ENCODE results near the gene WDR70. TPM values are rescaled to one million over a fixed set of nuclear protein-coding genes. Genes with fewer than 3 reads are reported as not detected.

The WDR70 gene
- total RNA-seq, 4 donors from 2014 or later: 30.3 to 33.6 (median 32.6) TPM

DNA sequence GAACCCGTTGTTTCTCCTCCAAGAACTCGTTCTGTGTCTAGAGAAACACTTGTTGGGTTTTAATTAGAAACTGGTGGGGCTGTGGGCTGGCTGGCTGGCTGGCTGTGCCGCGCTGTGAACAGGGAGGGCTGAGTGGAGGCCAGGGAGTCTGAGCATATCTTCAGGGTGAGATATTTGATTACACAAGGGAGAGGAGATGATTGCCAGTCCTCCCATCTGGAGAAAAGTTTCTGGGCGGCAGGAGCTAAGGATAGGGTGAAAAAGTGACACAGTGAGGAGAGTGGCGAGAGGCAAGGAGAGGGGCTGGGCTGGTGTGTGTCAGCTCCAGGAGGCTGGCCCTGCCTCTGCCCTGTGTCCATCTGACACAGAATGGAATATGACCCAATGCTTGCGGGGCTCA is 397.7 kb downstream of the WDR70 start:
- TF ChIP-seq, protein P1, sequence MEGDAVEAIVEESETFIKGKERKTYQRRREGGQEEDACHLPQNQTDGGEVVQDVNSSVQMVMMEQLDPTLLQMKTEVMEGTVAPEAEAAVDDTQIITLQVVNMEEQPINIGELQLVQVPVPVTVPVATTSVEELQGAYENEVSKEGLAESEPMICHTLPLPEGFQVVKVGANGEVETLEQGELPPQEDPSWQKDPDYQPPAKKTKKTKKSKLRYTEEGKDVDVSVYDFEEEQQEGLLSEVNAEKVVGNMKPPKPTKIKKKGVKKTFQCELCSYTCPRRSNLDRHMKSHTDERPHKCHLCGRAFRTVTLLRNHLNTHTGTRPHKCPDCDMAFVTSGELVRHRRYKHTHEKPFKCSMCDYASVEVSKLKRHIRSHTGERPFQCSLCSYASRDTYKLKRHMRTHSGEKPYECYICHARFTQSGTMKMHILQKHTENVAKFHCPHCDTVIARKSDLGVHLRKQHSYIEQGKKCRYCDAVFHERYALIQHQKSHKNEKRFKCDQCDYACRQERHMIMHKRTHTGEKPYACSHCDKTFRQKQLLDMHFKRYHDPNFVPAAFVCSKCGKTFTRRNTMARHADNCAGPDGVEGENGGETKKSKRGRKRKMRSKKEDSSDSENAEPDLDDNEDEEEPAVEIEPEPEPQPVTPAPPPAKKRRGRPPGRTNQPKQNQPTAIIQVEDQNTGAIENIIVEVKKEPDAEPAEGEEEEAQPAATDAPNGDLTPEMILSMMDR (IDR thresholded peaks at IDR 0.05; ENCODE audit: low read depth): no peak

DNA sequence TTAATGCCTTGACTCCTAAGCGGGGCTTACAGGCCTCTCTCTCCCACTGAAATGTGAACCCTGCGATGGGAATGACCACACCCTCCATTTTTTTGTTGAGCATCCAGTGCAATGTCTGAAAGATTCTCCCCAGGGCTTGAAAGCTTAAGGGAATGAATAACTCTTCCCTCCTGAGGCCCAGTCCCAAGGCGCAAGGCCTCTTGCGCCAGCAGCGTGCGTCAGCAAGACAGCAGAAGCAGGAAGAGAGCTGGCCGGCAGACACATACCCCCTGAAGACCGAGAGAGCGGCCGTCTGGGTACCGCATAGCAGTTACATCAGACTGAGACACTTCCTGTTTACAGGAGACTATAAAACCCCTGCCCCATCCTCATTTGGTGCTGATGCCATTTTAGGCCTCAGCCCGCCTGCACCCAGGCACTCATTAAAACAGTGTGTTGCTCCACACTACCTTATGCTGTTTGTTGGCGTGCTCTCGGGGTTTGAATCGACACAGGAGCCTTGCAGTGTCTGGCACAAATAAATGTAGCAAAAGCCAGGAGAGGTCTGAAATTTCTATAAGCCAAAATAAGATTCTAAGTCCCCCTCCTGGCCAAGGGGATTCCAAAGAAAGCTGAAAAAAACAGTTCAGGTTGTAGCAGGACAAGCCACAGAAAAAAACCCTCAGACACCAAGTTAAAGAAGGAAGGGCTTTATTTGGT is 398.5 kb downstream of the WDR70 start:
- TF ChIP-seq, protein P1 (IDR thresholded peaks at IDR 0.05; ENCODE audit: low read depth): no peak

DNA sequence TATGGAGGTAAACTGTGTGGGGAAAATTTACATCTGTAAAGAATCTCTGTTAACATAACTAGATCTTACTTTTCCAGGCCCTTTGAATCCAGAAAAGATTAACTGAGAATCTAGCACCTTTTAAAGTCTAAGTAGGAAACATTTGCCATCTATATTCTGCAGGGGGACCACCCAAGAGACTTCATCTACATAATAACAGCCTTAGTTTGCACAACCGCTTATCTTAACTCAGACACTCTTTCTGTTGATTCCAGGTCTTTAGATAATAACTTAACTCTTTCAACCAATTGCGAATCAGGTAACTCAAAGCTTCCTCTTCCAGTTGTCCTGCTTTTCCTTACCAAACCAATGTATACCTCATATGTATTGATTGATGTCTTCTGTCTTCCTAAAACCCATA is 407.3 kb downstream of the WDR70 start:
- TF ChIP-seq, protein P1 (IDR thresholded peaks at IDR 0.05; ENCODE audit: low read depth): no peak

DNA sequence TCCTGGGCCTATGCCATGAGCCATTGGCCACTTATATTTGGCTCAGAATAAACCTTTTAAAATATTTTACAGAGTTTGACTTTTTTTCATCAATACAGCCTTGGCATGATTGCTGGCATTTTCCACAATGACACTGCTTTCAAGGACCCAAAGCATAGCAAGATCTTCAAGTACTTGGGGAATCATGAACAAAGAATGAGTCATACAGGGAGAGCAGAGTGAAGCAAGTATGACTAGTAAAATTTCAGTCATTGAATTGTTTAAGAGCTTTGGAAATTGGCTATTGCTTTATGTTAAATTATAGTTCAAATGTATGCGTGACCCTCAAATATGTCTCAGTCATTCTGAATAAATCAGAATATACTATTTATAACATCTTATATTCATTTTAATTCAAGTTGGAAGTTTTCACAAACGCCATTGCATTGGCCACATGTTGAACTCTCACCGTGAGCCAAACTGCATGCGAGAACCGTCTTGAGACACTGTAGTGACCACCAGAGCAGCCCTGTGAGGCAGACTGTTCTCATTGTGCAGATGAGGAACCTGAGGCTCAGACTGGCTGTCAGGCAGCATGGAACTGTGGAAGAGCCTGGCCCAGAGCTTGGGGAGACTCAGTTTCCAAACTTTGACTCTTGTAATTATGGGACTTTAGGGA is 407.9 kb downstream of the WDR70 start:
- TF ChIP-seq, protein P1 (IDR thresholded peaks at IDR 0.05; ENCODE audit: low read depth): no peak

DNA sequence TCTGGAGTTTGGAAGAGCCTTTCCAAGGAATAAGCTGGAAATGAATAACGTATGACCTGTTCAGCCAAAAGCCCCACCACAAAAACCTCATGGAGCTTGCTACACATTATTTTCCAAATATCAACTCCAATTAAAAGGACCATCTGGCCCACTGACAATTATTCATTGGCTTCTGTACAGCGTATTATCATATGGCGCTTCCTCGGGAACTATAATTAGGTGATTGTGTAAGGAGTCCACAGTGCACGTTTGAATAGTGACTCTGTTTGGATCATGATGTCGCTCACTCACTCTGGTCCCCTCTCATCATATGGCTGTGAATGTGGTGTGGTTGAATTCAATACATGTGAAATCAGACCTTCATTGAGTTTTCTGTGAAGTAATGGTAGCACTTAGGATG is 408.6 kb downstream of the WDR70 start:
- TF ChIP-seq, protein P1 (IDR thresholded peaks at IDR 0.05; ENCODE audit: low read depth): no peak

DNA sequence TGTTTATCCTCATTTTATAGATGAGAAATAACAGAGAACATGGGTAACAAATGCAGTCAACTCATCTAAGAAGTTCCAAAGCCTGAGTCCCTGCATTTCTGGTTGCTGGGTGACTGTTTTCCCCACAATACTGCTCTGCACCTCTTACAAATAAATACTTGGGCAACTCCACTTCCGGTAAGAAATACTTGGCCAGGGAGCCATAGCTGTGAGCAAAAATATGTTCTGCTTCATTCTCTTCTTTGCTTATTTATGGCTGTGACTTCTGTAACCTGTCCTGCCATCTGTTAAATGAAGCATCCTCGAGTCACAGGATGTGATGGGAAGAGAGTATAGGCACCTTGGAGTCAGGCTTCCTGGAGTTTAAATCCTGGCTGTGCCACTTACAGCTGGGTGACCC is 410.9 kb downstream of the WDR70 start:
- TF ChIP-seq, protein P1 (IDR thresholded peaks at IDR 0.05; ENCODE audit: low read depth): no peak

DNA sequence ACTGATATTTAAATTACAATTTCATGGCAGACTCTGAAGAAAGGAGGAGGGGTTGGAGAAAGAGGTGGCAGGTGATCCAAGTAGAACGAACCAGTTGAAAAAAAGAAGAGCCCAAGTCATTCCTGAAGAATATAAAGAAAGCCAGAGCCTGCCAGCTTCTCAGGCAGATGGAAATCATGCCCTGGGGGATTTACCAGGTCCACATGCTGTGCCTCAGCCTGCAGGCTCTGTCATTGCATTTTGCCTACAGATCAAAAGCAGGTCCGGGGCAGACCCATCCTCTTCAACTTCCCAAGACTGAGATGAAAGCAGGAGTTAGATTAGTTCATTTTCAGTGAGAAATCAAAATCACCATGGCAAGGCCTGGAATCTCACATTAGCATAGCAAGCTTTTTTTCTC is 412.2 kb downstream of the WDR70 start:
- TF ChIP-seq, protein P1 (IDR thresholded peaks at IDR 0.05; ENCODE audit: low read depth): no peak

Measured in subcutaneous adipose tissue (tissue), 4 donors.